ENCODE results near the gene AFF3. TPM values are rescaled to one million over a fixed set of nuclear protein-coding genes. Genes with fewer than 3 reads are reported as not detected.

Gene AFF3
- total and polyA plus RNA-seq, 2 of the 13 experiments (the other 11 are each of a cell fraction or from before 2014, with no cell fraction given): not detected

GRCh38 chr2:100017633-100018032 is 124.8 kb downstream of the AFF3 start:
- ATAC-seq: no peak
- no peak for DNase-seq (ENCODE audit: low spot score)
- no peak overlapping the region for H3K27ac ChIP-seq (ENCODE audit: extremely low read length, insufficient read depth, low read length)
- H3K36me3 ChIP-seq (replicated peaks in 1 of 2; ENCODE audit: control insufficient read depth in 1 of 2, insufficient read depth in 2 of 2, low read length in 2 of 2): no peaks in the 10 kb centered on the region
- ChIA-PET CTCF (ENCODE audit: low intra/inter-chr PET ratio, low total read pairs) (no interaction called here), POLR2A (no interaction called here)
- in situ Hi-C loops (cut with HindIII; ENCODE audit: extremely low pct_ligation_motif_present, low pct_unique_long_range_greater_than_20kb) (no loop called here), intact Hi-C loops (cut with micrococcal nuclease; ENCODE audit: unreplicated experiment) (no loop called here)
- BruUV-seq (replicated peaks): no TSS peak
- no peak overlapping the region for H2AFZ ChIP-seq (ENCODE audit: low read length)
- peaks cover 12% of the 10 kb centered on the region; the same call in 1 of the 2 replicates for H3K9me3 ChIP-seq (ENCODE audit: low read length)
- WGBS (ENCODE audit: low lambda C conversion rate): 33% methylated on average over 1 of the region's 1 CpG
- no peaks in the 10 kb centered on the region for H3K4me1 ChIP-seq (ENCODE audit: insufficient read depth, low read length)
- no peaks in the 10 kb centered on the region for H3K79me2 ChIP-seq (ENCODE audit: insufficient read depth, low read length)
- peaks cover 0 to 10% of the 10 kb centered on the region in 2 experiments; a peak in 2 of 5 replicates for H3K27me3 ChIP-seq (ENCODE audit: control insufficient read depth in 1 of 2, insufficient read depth in 2 of 2, low read length in 2 of 2)
- no peak overlapping the region for H3K4me2 ChIP-seq (ENCODE audit: low read depth, low read length)
- TF ChIP-seq TARDBP (CRISPR knock-in tag; IDR thresholded peaks at IDR 0.05) (no peak), ZNF136 (CRISPR knock-in tag; IDR thresholded peaks at IDR 0.05; ENCODE audit: low read depth) (no peak), SIX4 (CRISPR knock-in tag; IDR thresholded peaks at IDR 0.05) (no peak), ZC3H13 (CRISPR knock-in tag; IDR thresholded peaks at IDR 0.05) (no peak), HNF1A (IDR thresholded peaks at IDR 0.05; ENCODE audit: low read depth) (no peak), HNF1A (CRISPR knock-in tag; IDR thresholded peaks at IDR 0.05; ENCODE audit: borderline replicate concordance) (no peak), MTA3 (CRISPR knock-in tag; IDR thresholded peaks at IDR 0.05) (no peak), KDM6A (CRISPR knock-in tag; IDR thresholded peaks at IDR 0.05; ENCODE audit: low read depth) (no peak), RFX5 (IDR thresholded peaks at IDR 0.05; ENCODE audit: low read depth, low read length) (no peak), ZNF781 (CRISPR knock-in tag; IDR thresholded peaks at IDR 0.05; ENCODE audit: borderline replicate concordance, not compliant biosample characterization) (no peak), ZBTB20 (CRISPR knock-in tag; IDR thresholded peaks at IDR 0.05; ENCODE audit: borderline replicate concordance, low read depth) (no peak), GATAD1 (CRISPR knock-in tag; IDR thresholded peaks at IDR 0.05) (no peak), MEIS1 (CRISPR knock-in tag; IDR thresholded peaks at IDR 0.05; ENCODE audit: borderline replicate concordance) (no peak), ZNF577 (CRISPR knock-in tag; IDR thresholded peaks at IDR 0.05; ENCODE audit: borderline replicate concordance, low read depth) (no peak)
- no peaks in the 10 kb centered on the region for H4K20me1 ChIP-seq (ENCODE audit: insufficient read depth, low read length)
- no peak overlapping the region for H3K4me3 ChIP-seq (replicated peaks in 1 of 3; ENCODE audit: insufficient read depth in 1 of 3, low read depth in 2 of 3, low read length in 3 of 3)
- H3K9ac ChIP-seq (ENCODE audit: insufficient read depth, low read depth, low read length): no peak overlapping the region
- no peak for FAIRE-seq

Data from HepG2 (cell line).